Right atrium auricular region (tissue), 2 donors: ENCODE data around the gene PIP4K2C. TPM values are rescaled to one million over a fixed set of nuclear protein-coding genes. Genes with fewer than 3 reads are reported as not detected.
A peak's percentile ranks its signal among the peaks of the same experiment; 100 is the strongest.

ENCODE experiments used
- DNase-seq: peaks from one replicate; pipeline ENCODE4 v3.0.0-alpha.2; 2019; ENCODE audit warnings: low spot score
- H3K27ac ChIP-seq, 2 donors: fragments of 200-600 bp; sonication (generic); 1 replicate in 1 of 2; 2 replicates in 1 of 2; pipeline ENCODE4 v1.5.1; 2016 to 2019
- H3K27me3 ChIP-seq, 2 donors: fragments of 200-600 bp; sonication (generic); one replicate each; pipeline versions ENCODE4 v1.5.1 to v1.6.0; 2017 to 2019
- H3K36me3 ChIP-seq: fragments of 200-600 bp; sonication (generic); one replicate; pipeline ENCODE4 v1.5.1; 2016
- H3K4me1 ChIP-seq, 2 donors: fragments of 200-600 bp; sonication (generic); one replicate each; pipeline versions ENCODE4 v1.5.1 to v1.6.0; 2017 to 2019
- H3K4me3 ChIP-seq, 2 donors: fragments of 200-600 bp; sonication (generic); 1 replicate in 1 of 2; 2 replicates in 1 of 2; pipeline ENCODE4 v1.5.1; 2017 to 2019; ENCODE audit warnings: mild to moderate bottlenecking in 1 of 2, moderate library complexity in 1 of 2
- H3K9me3 ChIP-seq, 2 donors: fragments of 200-600 bp; sonication (generic); one replicate each; pipeline ENCODE4 v1.5.1; 2019
- total RNA-seq, 2 donors: library from RNA; depleted of rRNA; stranded (reverse); fragments of >200 nt; gene quantifications; one replicate each; pipeline ENCODE4 v1.1.0, GENCODE V29; 2016
- TF ChIP-seq, protein P1 (sequence below), 2 donors: fragments of 200-600 bp; sonication (generic); IDR thresholded peaks; one replicate each; pipeline ENCODE4 v1.5.1; 2019; ENCODE audit warnings: antibody characterized with exemption in 2 of 2

Gene PIP4K2C
- total RNA-seq, 2 donors from 2014 or later: 22.1 to 25.2 TPM

DNA sequence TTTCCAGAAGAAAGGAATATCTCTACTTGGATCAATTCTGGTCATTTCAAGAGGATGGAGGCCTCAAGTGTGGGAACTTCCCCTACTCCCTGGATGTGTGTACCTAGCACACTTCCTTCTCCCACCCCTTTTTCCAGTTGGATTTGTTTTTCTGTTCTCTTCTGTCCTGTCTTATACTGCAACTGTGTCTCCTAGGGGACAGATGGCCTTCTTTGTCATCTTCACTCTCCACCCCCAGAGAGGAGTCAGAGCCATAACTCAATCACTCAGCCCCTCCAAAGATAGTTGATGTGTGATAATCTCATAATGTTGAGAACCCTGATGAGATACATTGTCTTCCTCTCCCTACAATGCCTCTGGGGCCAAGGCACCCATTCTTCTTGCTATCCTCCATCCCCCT is 11.6 kb downstream of the PIP4K2C start:
- Histone ChIP-seq H3K4me3 (no peak overlapping the region), H3K9me3 (no peaks in the 10 kb centered on the region), H3K4me1 (peaks cover 0 to 24% of the 10 kb centered on the region in 2 donors), H3K36me3 (peaks cover 34% of the 10 kb centered on the region), H3K27ac (peak overlapping the region in 1 of 2 donors; percentile 98), H3K27me3 (no peaks in the 10 kb centered on the region)
- DNase-seq: no peak
- TF ChIP-seq, protein P1, sequence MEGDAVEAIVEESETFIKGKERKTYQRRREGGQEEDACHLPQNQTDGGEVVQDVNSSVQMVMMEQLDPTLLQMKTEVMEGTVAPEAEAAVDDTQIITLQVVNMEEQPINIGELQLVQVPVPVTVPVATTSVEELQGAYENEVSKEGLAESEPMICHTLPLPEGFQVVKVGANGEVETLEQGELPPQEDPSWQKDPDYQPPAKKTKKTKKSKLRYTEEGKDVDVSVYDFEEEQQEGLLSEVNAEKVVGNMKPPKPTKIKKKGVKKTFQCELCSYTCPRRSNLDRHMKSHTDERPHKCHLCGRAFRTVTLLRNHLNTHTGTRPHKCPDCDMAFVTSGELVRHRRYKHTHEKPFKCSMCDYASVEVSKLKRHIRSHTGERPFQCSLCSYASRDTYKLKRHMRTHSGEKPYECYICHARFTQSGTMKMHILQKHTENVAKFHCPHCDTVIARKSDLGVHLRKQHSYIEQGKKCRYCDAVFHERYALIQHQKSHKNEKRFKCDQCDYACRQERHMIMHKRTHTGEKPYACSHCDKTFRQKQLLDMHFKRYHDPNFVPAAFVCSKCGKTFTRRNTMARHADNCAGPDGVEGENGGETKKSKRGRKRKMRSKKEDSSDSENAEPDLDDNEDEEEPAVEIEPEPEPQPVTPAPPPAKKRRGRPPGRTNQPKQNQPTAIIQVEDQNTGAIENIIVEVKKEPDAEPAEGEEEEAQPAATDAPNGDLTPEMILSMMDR (IDR thresholded peaks at IDR 0.05): no peak

GRCh38 chr12:57603324-57603723 is 12.3 kb downstream of the PIP4K2C start:
- Histone ChIP-seq H3K36me3 (peaks cover 34% of the 10 kb centered on the region), H3K9me3 (no peaks in the 10 kb centered on the region), H3K27me3 (no peaks in the 10 kb centered on the region), H3K4me3 (no peak overlapping the region), H3K4me1 (peaks cover 0 to 24% of the 10 kb centered on the region in 2 donors), H3K27ac (peak overlapping the region; percentile 88 to 98)
- no peak for DNase-seq
- TF ChIP-seq, protein P1 (IDR thresholded peaks at IDR 0.05): no peak

GRCh38 chr12:57603815-57604453 is 12.9 kb downstream of the PIP4K2C start:
- H3K9me3 ChIP-seq: no peaks in the 10 kb centered on the region
- no peak for DNase-seq
- peaks cover 30% of the 10 kb centered on the region for H3K36me3 ChIP-seq
- peak overlapping the region; percentile 88 to 98 for H3K27ac ChIP-seq
- TF ChIP-seq, protein P1 (IDR thresholded peaks at IDR 0.05): no peak
- H3K4me3 ChIP-seq: peak overlapping the region; percentile 69 to 78
- peaks cover 0 to 24% of the 10 kb centered on the region in 2 donors for H3K4me1 ChIP-seq
- H3K27me3 ChIP-seq: no peaks in the 10 kb centered on the region

DNA sequence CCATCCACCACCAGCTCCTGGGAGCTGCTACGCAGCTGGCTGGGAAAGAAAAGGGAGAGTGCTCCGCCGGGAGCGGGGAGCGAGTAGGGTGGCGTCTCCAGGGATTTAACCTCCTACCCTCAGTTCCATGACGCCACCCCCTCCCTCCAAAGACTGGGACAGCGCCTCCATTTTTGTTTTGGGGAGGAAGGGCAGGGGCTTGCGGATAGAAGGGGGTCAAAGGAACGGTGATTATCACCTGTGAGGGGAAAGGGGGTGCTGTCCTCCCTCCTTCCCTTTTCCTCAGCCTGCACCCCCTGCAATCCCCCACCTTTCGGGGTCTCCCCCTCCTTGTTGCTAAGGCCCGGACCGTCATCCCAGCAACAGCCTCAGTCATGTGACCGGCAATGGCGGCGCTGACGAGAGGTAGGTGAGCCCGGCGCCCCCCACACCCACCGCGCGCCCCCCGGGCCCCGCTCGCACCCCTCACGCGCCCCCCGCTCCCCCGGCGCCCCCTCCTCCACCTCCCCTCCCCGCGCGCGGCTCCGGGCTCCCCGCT is 13.5 kb downstream of the PIP4K2C start, which contains the start of gene DTX3:
TSS of gene DTX3 (plus strand) at position 371 of the 538 bp plus-strand sequence. CDS start 1,694 bp downstream, outside the sequence.
- H3K4me1 ChIP-seq: peaks cover 0 to 29% of the 10 kb centered on the region in 2 donors
- no peaks in the 10 kb centered on the region for H3K9me3 ChIP-seq
- DNase-seq: no peak
- H3K27ac ChIP-seq: peak within 1 kb of the TSS; percentile 88 to 98
- H3K36me3 ChIP-seq: peaks cover 24% of the 10 kb centered on the region
- H3K4me3 ChIP-seq: peak within 1 kb of the TSS; percentile 69 to 78
- TF ChIP-seq, protein P1 (IDR thresholded peaks at IDR 0.05): no peak
- H3K27me3 ChIP-seq: no peaks in the 10 kb centered on the region

DNA sequence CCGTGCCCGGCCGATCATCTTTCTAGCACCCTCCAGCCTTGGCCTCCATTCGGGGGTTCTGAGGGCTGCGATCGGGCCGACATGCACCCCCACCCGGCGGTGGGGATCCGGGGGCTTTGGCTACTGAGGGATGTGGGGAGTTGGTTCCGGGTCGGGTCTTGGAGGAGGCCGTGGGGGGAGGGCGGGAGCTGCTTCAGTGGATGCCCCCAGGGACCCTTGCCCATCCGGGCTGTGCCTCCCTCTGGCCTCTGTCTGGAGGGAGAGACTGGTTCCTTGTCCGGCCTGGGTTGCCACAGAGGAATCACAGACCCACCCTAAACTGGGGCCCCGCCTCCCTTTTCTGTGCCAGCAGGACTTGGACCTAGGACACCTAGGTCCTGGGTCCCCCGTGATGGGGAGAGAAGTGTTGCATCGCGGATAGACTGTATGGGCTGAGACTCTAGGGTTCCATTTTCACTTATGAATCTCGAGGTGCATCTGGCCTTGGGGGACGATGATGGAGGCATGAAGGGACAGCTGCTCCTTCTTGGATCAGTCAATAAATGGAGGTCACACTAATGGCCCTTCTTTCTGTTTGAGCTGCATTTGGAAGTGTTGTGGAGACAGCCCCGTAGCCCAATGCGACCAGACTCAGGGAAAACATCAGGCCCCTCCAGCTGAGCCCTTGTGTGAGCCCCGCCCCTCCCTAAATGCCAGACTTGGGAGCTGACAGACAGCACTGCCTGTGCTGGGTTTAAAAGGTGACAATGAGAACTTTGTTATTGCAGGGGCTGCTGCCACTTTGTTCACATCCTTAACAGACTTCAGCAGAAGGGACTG is 14.2 kb downstream of the PIP4K2C start:
- peaks cover 0 to 35% of the 10 kb centered on the region in 2 donors for H3K4me1 ChIP-seq
- no peak for DNase-seq
- TF ChIP-seq, protein P1 (IDR thresholded peaks at IDR 0.05): no peak
- H3K9me3 ChIP-seq: no peaks in the 10 kb centered on the region
- peak overlapping the region; percentile 88 to 98 for H3K27ac ChIP-seq
- peaks cover 18% of the 10 kb centered on the region for H3K36me3 ChIP-seq
- H3K4me3 ChIP-seq: peak overlapping the region; percentile 69 to 78
- H3K27me3 ChIP-seq: no peaks in the 10 kb centered on the region
